Loucy (cell line): ENCODE measurements around the gene OTUB2.

Experiments used
- H2AFZ ChIP-seq: fragments of 200-600 bp; sonication (generic); 2 replicates; pipeline ENCODE4 v1.6.0; 2016; ENCODE audit warnings: antibody characterized with exemption, mild to moderate bottlenecking, low read length, moderate library complexity
- H3F3A ChIP-seq: fragments of 200-600 bp; 2 replicates; pipeline ENCODE4 v1.6.0; 2016; ENCODE audit warnings: antibody characterized with exemption, low read depth, mild to moderate bottlenecking
- H3K27me3 ChIP-seq: fragments of 200-600 bp; sonication (generic); 2 replicates; pipeline ENCODE4 v1.6.1; 2014; ENCODE audit warnings: low read length, mild to moderate bottlenecking; ENCODE audit not compliant: insufficient read depth, poor library complexity, severe bottlenecking
- H3K36me3 ChIP-seq: fragments of 200-600 bp; sonication (generic); 2 replicates; pipeline ENCODE4 v1.6.1; 2016; ENCODE audit warnings: low read length; ENCODE audit not compliant: insufficient read depth
- H3K4me1 ChIP-seq: fragments of 200-600 bp; sonication (generic); 2 replicates; pipeline ENCODE4 v1.5.1; 2014; ENCODE audit warnings: low read length, mild to moderate bottlenecking; ENCODE audit not compliant: insufficient read depth, poor library complexity, severe bottlenecking
- H3K4me2 ChIP-seq: fragments of 200-600 bp; sonication (generic); 2 replicates; pipeline ENCODE4 v1.6.0; 2014; ENCODE audit warnings: antibody characterized with exemption, low read length, low read depth, mild to moderate bottlenecking; ENCODE audit not compliant: poor library complexity, severe bottlenecking
- H3K4me3 ChIP-seq: fragments of 200-600 bp; sonication (generic); 2 replicates; pipeline ENCODE4 v1.5.1; 2014; ENCODE audit warnings: low read length, mild to moderate bottlenecking, mixed read lengths; ENCODE audit not compliant: poor library complexity, severe bottlenecking
- H3K79me2 ChIP-seq: fragments of 200-600 bp; sonication (generic); 2 replicates; pipeline ENCODE4 v1.6.1; 2014; ENCODE audit warnings: low read length; ENCODE audit not compliant: insufficient read depth
- H3K9ac ChIP-seq: fragments of 200-600 bp; sonication (generic); 2 replicates; pipeline ENCODE4 v1.6.0; 2014; ENCODE audit warnings: mild to moderate bottlenecking, low read depth, low read length, moderate library complexity; ENCODE audit not compliant: poor library complexity, severe bottlenecking
- H3K9me2 ChIP-seq: fragments of 200-600 bp; sonication (generic); replicated peaks from 2 replicates; pipeline ENCODE4 v1.6.1; 2016; ENCODE audit warnings: low read depth, low read length, mixed read lengths
- H3K9me3 ChIP-seq: fragments of 200-600 bp; sonication (generic); 2 replicates; pipeline ENCODE4 v1.6.1; 2014; ENCODE audit warnings: mild to moderate bottlenecking, antibody characterized with exemption, low read length, low read depth; ENCODE audit not compliant: insufficient read depth
- H4K20me1 ChIP-seq: fragments of 200-600 bp; sonication (generic); 2 replicates; pipeline ENCODE4 v1.6.0; 2014; ENCODE audit warnings: antibody characterized with exemption, low read length, mild to moderate bottlenecking; ENCODE audit not compliant: insufficient read depth, poor library complexity, severe bottlenecking
- EZH2phosphoT487 ChIP-seq: fragments of 200-600 bp; IDR thresholded peaks from 2 replicates; pipeline ENCODE4 v1.6.1; 2018; ENCODE audit warnings: antibody characterized with exemption, mild to moderate bottlenecking, moderate library complexity, borderline replicate concordance
- TF ChIP-seq, protein P1 (sequence below): fragments of 200-600 bp; sonication (generic); conservative IDR thresholded peaks from 2 replicates; pipeline ENCODE4 v1.5.1; 2014; ENCODE audit warnings: mild to moderate bottlenecking, antibody characterized with exemption, low read length

OTUB2 gene

GRCh38 chr14:94051115-94051514 is 25.0 kb downstream of the OTUB2 start:
- Histone ChIP-seq H2AFZ (no peak overlapping the region), H3K4me3 (no peak overlapping the region), H3K79me2 (no peaks in the 10 kb centered on the region), H4K20me1 (no peaks in the 10 kb centered on the region), H3F3A (no peaks in the 10 kb centered on the region), H3K4me2 (no peak overlapping the region), H3K27me3 (no peaks in the 10 kb centered on the region), H3K9me3 (no peaks in the 10 kb centered on the region), H3K4me1 (no peaks in the 10 kb centered on the region), H3K36me3 (peaks cover 95% of the 10 kb centered on the region; the same call in 1 of the 2 replicates), H3K9me2 (no peaks in the 10 kb centered on the region), H3K9ac (no peak overlapping the region)
- no peak for TF ChIP-seq EZH2phosphoT487
- TF ChIP-seq, protein P1, sequence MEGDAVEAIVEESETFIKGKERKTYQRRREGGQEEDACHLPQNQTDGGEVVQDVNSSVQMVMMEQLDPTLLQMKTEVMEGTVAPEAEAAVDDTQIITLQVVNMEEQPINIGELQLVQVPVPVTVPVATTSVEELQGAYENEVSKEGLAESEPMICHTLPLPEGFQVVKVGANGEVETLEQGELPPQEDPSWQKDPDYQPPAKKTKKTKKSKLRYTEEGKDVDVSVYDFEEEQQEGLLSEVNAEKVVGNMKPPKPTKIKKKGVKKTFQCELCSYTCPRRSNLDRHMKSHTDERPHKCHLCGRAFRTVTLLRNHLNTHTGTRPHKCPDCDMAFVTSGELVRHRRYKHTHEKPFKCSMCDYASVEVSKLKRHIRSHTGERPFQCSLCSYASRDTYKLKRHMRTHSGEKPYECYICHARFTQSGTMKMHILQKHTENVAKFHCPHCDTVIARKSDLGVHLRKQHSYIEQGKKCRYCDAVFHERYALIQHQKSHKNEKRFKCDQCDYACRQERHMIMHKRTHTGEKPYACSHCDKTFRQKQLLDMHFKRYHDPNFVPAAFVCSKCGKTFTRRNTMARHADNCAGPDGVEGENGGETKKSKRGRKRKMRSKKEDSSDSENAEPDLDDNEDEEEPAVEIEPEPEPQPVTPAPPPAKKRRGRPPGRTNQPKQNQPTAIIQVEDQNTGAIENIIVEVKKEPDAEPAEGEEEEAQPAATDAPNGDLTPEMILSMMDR: peak; percentile 42

DNA sequence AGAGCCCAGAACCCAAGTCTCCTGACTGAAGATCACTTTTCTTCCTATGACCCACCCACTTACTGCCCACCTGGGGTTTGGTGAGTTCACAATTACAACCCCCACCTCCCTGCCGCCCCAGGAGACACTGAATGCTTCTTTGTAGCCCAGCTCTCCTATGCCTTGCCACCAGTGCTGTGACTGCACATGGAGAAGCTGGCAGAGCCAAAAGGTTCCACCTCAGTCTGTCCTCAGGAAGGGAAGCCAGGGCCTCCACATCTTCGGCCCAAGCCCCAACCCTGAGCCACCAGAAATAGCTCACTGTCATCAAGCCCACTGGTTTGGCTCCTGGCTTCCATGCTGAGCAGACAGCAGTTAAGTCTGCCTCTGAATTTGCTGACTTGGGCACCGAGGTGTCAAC is 25.6 kb downstream of the OTUB2 start:
- Histone ChIP-seq H3K27me3 (no peaks in the 10 kb centered on the region), H3F3A (no peaks in the 10 kb centered on the region), H3K9ac (no peak overlapping the region), H3K4me2 (no peak overlapping the region), H2AFZ (no peak overlapping the region), H3K9me2 (no peaks in the 10 kb centered on the region), H4K20me1 (no peaks in the 10 kb centered on the region), H3K4me3 (no peak overlapping the region), H3K36me3 (peaks cover 95% of the 10 kb centered on the region; the same call in 1 of the 2 replicates), H3K4me1 (no peaks in the 10 kb centered on the region), H3K9me3 (no peaks in the 10 kb centered on the region), H3K79me2 (no peaks in the 10 kb centered on the region)
- no peak for TF ChIP-seq EZH2phosphoT487
- TF ChIP-seq, protein P1: no peak

DNA sequence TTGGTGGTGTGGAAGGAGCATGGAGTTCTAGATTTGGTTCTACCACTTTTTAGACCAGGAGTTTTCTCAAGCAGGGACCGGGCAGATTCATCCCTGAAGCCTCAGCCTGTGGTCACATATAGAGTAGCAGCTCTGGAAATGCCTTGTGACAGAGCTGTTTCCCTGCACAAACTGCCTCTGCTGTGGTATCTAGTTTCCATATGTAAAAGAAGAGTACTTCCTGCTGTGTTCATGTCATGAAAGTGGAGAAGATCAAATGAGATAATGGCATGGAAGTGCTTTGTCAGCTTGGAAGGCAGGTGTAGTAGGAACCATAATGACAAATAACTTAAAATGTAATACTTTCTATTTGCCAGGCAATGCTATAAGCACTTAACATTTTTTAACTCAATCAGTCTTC is 26.1 kb downstream of the OTUB2 start:
- Histone ChIP-seq H3K4me2 (no peak overlapping the region), H3K9me3 (no peaks in the 10 kb centered on the region), H3F3A (no peaks in the 10 kb centered on the region), H3K4me1 (no peaks in the 10 kb centered on the region), H3K36me3 (peaks cover 95% of the 10 kb centered on the region), H3K9ac (no peak overlapping the region), H2AFZ (no peak overlapping the region), H3K79me2 (no peaks in the 10 kb centered on the region), H3K27me3 (no peaks in the 10 kb centered on the region), H3K4me3 (no peak overlapping the region), H4K20me1 (no peaks in the 10 kb centered on the region), H3K9me2 (no peaks in the 10 kb centered on the region)
- TF ChIP-seq, protein P1: no peak
- no peak for TF ChIP-seq EZH2phosphoT487
